ENCODE results near the gene GNAT2. TPM values are rescaled to one million over a fixed set of nuclear protein-coding genes. Genes with fewer than 3 reads are reported as not detected.

GNAT2 gene
- total RNA-seq, 1 experiment from 2014 or later = not detected

- ChIA-PET CTCF (interaction anchor here (2.9 to 4.6 kb wide), 2 partner anchors 7 to 89 kb away, joined by 80 to 100 read pairs; partner anchors contain the start of gene GPR61), POLR2A (no interaction called here)
- H3K27ac Mint-ChIP-seq = no peak overlapping the region
- H3K4me3 Mint-ChIP-seq = no peak overlapping the region
- TF ChIP-seq TCF7 (CRISPR knock-in tag; IDR thresholded peaks at IDR 0.05; ENCODE audit: low read depth) = no peak
- no peak for TF ChIP-seq ZBTB21 (CRISPR knock-in tag; IDR thresholded peaks at IDR 0.05; ENCODE audit: borderline replicate concordance)
- TF ChIP-seq KAT7 (CRISPR knock-in tag; IDR thresholded peaks at IDR 0.05; ENCODE audit: borderline replicate concordance) = no peak
- no peak for TF ChIP-seq OVOL2 (CRISPR knock-in tag; IDR thresholded peaks at IDR 0.05; ENCODE audit: borderline replicate concordance)
- no peak for TF ChIP-seq EMX1 (CRISPR knock-in tag; IDR thresholded peaks at IDR 0.05)
- TF ChIP-seq JUN (CRISPR knock-in tag; IDR thresholded peaks at IDR 0.05) = no peak
- TF ChIP-seq GTF2I (CRISPR knock-in tag; conservative IDR thresholded peaks at IDR 0.05) = no peak
- TF ChIP-seq CDX4 (CRISPR knock-in tag; IDR thresholded peaks at IDR 0.05; ENCODE audit: borderline replicate concordance) = no peak
- no peak for TF ChIP-seq CREB1 (CRISPR knock-in tag; IDR thresholded peaks at IDR 0.05)
- TF ChIP-seq ZNF671 (CRISPR knock-in tag; IDR thresholded peaks at IDR 0.05) = no peak
- no peaks in the 10 kb centered on the region for H3K27me3 Mint-ChIP-seq (ENCODE audit: low read depth)
- peaks cover 24% of the 10 kb centered on the region for H3K36me3 Mint-ChIP-seq
- peaks cover 25% of the 10 kb centered on the region for H3K4me1 Mint-ChIP-seq
- no peaks in the 10 kb centered on the region for H3K9me3 Mint-ChIP-seq
- DNase-seq (ENCODE audit: low spot score) (no peak), ATAC-seq (no peak)
Measured at GRCh38 chr1:109632671-109633346, 13.4 kb upstream of the GNAT2 start.

DNA sequence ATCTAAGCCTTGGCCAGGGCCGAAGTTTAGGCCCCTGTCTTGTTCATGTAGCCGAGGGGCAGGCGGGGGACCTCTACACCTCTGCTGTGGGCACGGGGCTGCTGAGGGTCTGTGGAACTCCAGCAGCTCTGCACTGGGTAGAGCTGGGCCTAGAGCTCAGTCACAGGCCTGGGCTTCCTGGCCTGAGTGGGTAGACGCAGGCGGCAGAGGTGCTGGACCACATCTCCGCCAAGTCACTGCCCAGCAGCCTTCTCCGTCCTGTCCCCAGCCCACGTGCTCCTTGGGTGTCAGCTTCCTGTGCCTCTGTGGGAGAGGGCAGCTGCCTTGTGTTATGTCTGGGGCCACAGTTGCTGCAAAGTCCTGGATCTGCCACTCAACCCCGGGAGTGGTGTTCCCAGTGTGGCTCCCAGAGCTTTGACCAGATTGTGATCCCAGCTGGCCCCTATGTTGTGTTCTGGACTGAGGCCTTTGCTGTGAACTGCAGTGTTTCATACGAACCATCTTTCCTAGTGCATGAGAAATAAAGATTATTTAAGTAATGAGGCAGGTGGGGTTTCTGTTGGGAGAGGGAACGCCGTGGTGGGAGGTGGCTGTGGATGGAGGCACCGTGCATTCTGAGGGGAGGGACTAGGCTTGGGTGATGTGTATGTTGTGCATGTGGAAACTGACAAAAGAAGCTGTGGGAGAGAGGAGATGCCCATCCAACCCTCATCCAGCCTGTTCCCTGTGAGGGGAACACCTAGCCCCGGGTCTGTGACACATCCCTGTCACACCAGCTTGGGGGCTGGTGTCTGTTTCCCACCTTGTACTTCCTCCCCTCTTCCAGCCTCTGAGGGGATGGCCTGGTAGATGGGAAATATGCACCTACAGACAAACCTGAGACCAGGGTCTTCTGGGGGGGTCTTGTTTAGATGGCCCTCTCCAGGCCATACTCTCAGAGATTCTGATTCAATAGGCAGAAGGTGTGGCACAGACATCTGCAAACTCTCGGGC, 12.4 kb upstream of the GNAT2 start:
- Mint-ChIP-seq H3K27me3 (ENCODE audit: low read depth) (no peaks in the 10 kb centered on the region), H3K9me3 (no peaks in the 10 kb centered on the region), H3K27ac (no peak overlapping the region), H3K4me3 (no peak overlapping the region), H3K36me3 (peaks cover 30% of the 10 kb centered on the region), H3K4me1 (peaks cover 25% of the 10 kb centered on the region)
- no peak for ATAC-seq
- ChIA-PET POLR2A (no interaction called here), CTCF (interaction anchor here (1.2 to 4.6 kb wide), 8 partner anchors 8 to 145 kb away, joined by 3 to 100 read pairs (median 22); partner anchors contain the start of genes AMIGO1, AMPD2, GNAI3 and GNAT2)
- TF ChIP-seq FOXP1 (CRISPR knock-in tag; IDR thresholded peaks at IDR 0.05; ENCODE audit: borderline replicate concordance) = no peak
- no peak for TF ChIP-seq ZNF396 (CRISPR knock-in tag; IDR thresholded peaks at IDR 0.05; ENCODE audit: borderline replicate concordance)
- TF ChIP-seq, protein P1, sequence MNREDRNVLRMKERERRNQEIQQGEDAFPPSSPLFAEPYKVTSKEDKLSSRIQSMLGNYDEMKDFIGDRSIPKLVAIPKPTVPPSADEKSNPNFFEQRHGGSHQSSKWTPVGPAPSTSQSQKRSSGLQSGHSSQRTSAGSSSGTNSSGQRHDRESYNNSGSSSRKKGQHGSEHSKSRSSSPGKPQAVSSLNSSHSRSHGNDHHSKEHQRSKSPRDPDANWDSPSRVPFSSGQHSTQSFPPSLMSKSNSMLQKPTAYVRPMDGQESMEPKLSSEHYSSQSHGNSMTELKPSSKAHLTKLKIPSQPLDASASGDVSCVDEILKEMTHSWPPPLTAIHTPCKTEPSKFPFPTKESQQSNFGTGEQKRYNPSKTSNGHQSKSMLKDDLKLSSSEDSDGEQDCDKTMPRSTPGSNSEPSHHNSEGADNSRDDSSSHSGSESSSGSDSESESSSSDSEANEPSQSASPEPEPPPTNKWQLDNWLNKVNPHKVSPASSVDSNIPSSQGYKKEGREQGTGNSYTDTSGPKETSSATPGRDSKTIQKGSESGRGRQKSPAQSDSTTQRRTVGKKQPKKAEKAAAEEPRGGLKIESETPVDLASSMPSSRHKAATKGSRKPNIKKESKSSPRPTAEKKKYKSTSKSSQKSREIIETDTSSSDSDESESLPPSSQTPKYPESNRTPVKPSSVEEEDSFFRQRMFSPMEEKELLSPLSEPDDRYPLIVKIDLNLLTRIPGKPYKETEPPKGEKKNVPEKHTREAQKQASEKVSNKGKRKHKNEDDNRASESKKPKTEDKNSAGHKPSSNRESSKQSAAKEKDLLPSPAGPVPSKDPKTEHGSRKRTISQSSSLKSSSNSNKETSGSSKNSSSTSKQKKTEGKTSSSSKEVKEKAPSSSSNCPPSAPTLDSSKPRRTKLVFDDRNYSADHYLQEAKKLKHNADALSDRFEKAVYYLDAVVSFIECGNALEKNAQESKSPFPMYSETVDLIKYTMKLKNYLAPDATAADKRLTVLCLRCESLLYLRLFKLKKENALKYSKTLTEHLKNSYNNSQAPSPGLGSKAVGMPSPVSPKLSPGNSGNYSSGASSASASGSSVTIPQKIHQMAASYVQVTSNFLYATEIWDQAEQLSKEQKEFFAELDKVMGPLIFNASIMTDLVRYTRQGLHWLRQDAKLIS (CRISPR knock-in tag; IDR thresholded peaks at IDR 0.05; ENCODE audit: borderline replicate concordance) = no peak
- TF ChIP-seq NR1H2 (CRISPR knock-in tag; IDR thresholded peaks at IDR 0.05) = no peak
- no peak for TF ChIP-seq GRHL2 (CRISPR knock-in tag; IDR thresholded peaks at IDR 0.05; ENCODE audit: insufficient replicate concordance, severe bottlenecking)
- DNase-seq (ENCODE audit: low spot score) = no peak

Measured in WTC11 (cell line).